ENCODE data around the gene MECP2. TPM values are rescaled to one million over a fixed set of nuclear protein-coding genes. Genes with fewer than 3 reads are reported as not detected.

MECP2 gene
- total and polyA plus RNA-seq, 2 experiments from 2014 or later: 18.1 to 19.4 TPM

GRCh38 chrX:153974003-153974725 lies 123.4 kb downstream of the MECP2 start:
- WGBS (ENCODE audit: low lambda C conversion rate, missing lambda C conversion rate): 81% methylated on average over 14 of the region's 14 CpGs
- peak overlapping the region; percentile 100 for H3K27ac ChIP-seq
- TF ChIP-seq EZH2phosphoT487 (IDR thresholded peaks at IDR 0.05; ENCODE audit: low read depth, severe bottlenecking, unreplicated experiment) (no peak), EZH2 (IDR thresholded peaks at IDR 0.05; ENCODE audit: borderline replicate concordance) (no peak)
- TF ChIP-seq, protein P1, sequence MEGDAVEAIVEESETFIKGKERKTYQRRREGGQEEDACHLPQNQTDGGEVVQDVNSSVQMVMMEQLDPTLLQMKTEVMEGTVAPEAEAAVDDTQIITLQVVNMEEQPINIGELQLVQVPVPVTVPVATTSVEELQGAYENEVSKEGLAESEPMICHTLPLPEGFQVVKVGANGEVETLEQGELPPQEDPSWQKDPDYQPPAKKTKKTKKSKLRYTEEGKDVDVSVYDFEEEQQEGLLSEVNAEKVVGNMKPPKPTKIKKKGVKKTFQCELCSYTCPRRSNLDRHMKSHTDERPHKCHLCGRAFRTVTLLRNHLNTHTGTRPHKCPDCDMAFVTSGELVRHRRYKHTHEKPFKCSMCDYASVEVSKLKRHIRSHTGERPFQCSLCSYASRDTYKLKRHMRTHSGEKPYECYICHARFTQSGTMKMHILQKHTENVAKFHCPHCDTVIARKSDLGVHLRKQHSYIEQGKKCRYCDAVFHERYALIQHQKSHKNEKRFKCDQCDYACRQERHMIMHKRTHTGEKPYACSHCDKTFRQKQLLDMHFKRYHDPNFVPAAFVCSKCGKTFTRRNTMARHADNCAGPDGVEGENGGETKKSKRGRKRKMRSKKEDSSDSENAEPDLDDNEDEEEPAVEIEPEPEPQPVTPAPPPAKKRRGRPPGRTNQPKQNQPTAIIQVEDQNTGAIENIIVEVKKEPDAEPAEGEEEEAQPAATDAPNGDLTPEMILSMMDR (IDR thresholded peaks at IDR 0.05; ENCODE audit: poor library complexity): no peak

DNA sequence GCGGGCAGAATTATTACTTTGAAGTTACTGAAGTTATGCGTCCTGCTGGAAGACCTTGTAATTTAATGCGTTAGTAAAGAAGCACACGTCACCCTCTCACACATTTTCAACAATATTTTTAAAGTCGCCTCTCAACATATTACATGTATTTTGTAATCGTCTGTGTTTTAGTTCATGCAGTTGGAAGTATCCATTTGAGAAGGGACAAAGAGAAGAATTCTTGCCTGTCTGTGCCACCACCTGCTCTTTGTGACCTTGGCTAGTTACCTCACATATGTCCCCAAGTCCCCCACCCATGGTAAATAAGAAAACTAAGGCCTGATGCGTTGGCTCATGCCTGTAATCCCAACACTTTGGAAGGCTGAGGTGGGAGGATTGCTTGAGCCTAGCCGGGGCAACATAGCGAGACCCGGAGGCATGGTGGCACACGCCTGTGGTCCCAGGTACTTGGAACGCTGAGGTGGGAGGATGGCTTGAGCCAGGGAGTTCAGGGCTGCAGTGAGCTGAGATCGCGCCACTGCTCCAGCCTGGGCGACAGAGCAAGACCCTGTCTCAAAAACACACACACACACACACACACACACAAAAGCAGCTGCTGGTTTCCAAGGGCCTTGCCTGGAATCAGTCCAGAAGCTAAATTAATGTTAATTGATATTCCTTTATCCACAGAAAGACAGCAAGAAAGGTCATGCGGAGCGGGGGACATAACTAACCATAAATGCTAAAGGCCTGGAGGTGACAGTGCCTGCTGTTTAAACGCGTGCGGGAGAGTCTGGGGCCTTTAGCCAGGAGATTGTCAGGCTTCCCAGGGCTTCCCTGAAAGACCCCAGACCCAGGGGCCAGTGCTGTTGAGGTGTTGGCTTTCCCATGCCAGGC lies 124.2 kb downstream of the MECP2 start:
- Histone ChIP-seq H3K27ac (peak overlapping the region; percentile 100), H3K4me3 (peak overlapping the region; percentile 47), H3K4me1 (ENCODE audit: insufficient read depth) (peaks cover 21% of the 10 kb centered on the region), H3K9me2 (replicated peaks; ENCODE audit: insufficient read depth) (no peaks in the 10 kb centered on the region), H3K36me3 (replicated peaks; ENCODE audit: insufficient read depth, low read depth) (no peaks in the 10 kb centered on the region), H3K79me2 (peaks cover 45% of the 10 kb centered on the region), H2AFZ (no peak overlapping the region), H3K27me3 (no peaks in the 10 kb centered on the region), H3K4me2 (peak overlapping the region; percentile 75), H3K9me3 (ENCODE audit: low read depth) (no peaks in the 10 kb centered on the region), H4K20me1 (ENCODE audit: insufficient read depth, poor library complexity, severe bottlenecking) (peaks cover 18% of the 10 kb centered on the region)
- WGBS (ENCODE audit: low lambda C conversion rate, missing lambda C conversion rate): 67% methylated on average over 20 of the region's 20 CpGs
- no peak for DNase-seq (ENCODE audit: low spot score)
- TF ChIP-seq EZH2 (IDR thresholded peaks at IDR 0.05; ENCODE audit: borderline replicate concordance): no peak
- TF ChIP-seq, protein P1 (IDR thresholded peaks at IDR 0.05; ENCODE audit: poor library complexity): no peak

More at GRCh38 chrX:153974003-153974725, 123.4 kb downstream of the MECP2 start:
- H3K27me3 ChIP-seq: no peaks in the 10 kb centered on the region
- H4K20me1 ChIP-seq (ENCODE audit: insufficient read depth, poor library complexity, severe bottlenecking): peaks cover 10% of the 10 kb centered on the region
- H3K79me2 ChIP-seq: peaks cover 37% of the 10 kb centered on the region
- H3K9me3 ChIP-seq (ENCODE audit: low read depth): no peaks in the 10 kb centered on the region
- DNase-seq (ENCODE audit: low spot score): no peak
- no peaks in the 10 kb centered on the region for H3K36me3 ChIP-seq (replicated peaks; ENCODE audit: insufficient read depth, low read depth)
- no peak overlapping the region for H2AFZ ChIP-seq
- peak overlapping the region; percentile 75 for H3K4me2 ChIP-seq
- peaks cover 13% of the 10 kb centered on the region for H3K4me1 ChIP-seq (ENCODE audit: insufficient read depth)
- H3K4me3 ChIP-seq: no peak overlapping the region
- no peaks in the 10 kb centered on the region for H3K9me2 ChIP-seq (replicated peaks; ENCODE audit: insufficient read depth)

- Histone ChIP-seq H3K27ac (peak within 1 kb of the TSS; percentile 100), H3K27me3 (no peaks in the 10 kb centered on the region), H3K79me2 (peaks cover 53% of the 10 kb centered on the region), H4K20me1 (ENCODE audit: insufficient read depth, poor library complexity, severe bottlenecking) (peaks cover 26% of the 10 kb centered on the region), H3K4me1 (ENCODE audit: insufficient read depth) (peaks cover 27% of the 10 kb centered on the region), H2AFZ (peak within 1 kb of the TSS; percentile 75), H3K4me2 (peak within 1 kb of the TSS; percentile 86), H3K9me3 (ENCODE audit: low read depth) (no peaks in the 10 kb centered on the region), H3K4me3 (peak within 1 kb of the TSS; percentile 85), H3K9me2 (replicated peaks; ENCODE audit: insufficient read depth) (no peaks in the 10 kb centered on the region), H3K36me3 (replicated peaks; ENCODE audit: insufficient read depth, low read depth) (no peaks in the 10 kb centered on the region)
- 52% methylated on average over 48 of the region's 103 CpGs for WGBS (ENCODE audit: low lambda C conversion rate, missing lambda C conversion rate)
- DNase-seq (ENCODE audit: low spot score): peak; percentile 93
- TF ChIP-seq EZH2phosphoT487 (IDR thresholded peaks at IDR 0.05; ENCODE audit: low read depth, severe bottlenecking, unreplicated experiment): no peak
These were observed 125.0 kb downstream of the MECP2 start, which contains the start of gene TMEM187 for GRCh38 chrX:153972368-153973126. Gene TMEM187 (plus strand): TSS chrX:153972754. CDS start chrX:153982063, 9,309 bp downstream.

MicroRNA genes within 50 kb of the gene (microRNA counts, 767-probe panel; counts per million panel counts)
- not detected for microRNA hsa-miR-718

Small RNA genes within 50 kb of the gene (microRNA-seq; reads per million reads assigned to microRNA genes)
- gene MIR3202-1: not detected
- not detected for gene MIR3202-2
- not detected for gene MIR718

Small RNA genes within 50 kb of the gene (small RNA-seq; reads per million reads assigned to genes)
- not detected for gene MIR3202-1

Other genes starting within 250 kb of the MECP2 start
- gene L1CAM, start 211.5 kb downstream of the MECP2 start, total RNA-seq: 0.12 and 0.33 TPM in 2 replicates
- 0.40 and 0.69 TPM in 2 replicates for gene L1CAM, start 211.5 kb downstream of the MECP2 start, polyA plus RNA-seq
- gene AVPR2, start 193.0 kb downstream of the MECP2 start, total RNA-seq: 1.2 TPM in 1 of 2 replicates, not detected in the other
- gene AVPR2, start 193.0 kb downstream of the MECP2 start, polyA plus RNA-seq: not detected in 2 replicates
- 3.3 and 6.4 TPM in 2 replicates for gene ARHGAP4, start 171.5 kb downstream of the MECP2 start, total RNA-seq
- gene ARHGAP4, start 171.5 kb downstream of the MECP2 start, polyA plus RNA-seq: 6.2 and 10.3 TPM in 2 replicates
- gene NAA10, start 162.7 kb downstream of the MECP2 start, total RNA-seq: 74.0 and 83.5 TPM in 2 replicates
- 118 and 134 TPM in 2 replicates for gene NAA10, start 162.7 kb downstream of the MECP2 start, polyA plus RNA-seq
- gene RENBP, start 153.1 kb downstream of the MECP2 start, total RNA-seq: 22.2 and 22.8 TPM in 2 replicates
- gene RENBP, start 153.1 kb downstream of the MECP2 start, polyA plus RNA-seq: 5.8 and 13.2 TPM in 2 replicates
- gene HCFC1, start 125.9 kb downstream of the MECP2 start, total RNA-seq: 11.6 and 25.0 TPM in 2 replicates
- gene HCFC1, start 125.9 kb downstream of the MECP2 start, polyA plus RNA-seq: 16.7 and 18.9 TPM in 2 replicates
- gene TMEM187, start 125.0 kb downstream of the MECP2 start, total RNA-seq: 7.4 and 8.7 TPM in 2 replicates
- gene TMEM187, start 125.0 kb downstream of the MECP2 start, polyA plus RNA-seq: 8.0 and 12.1 TPM in 2 replicates
- gene IRAK1, start 77.8 kb downstream of the MECP2 start, total RNA-seq: 44.1 TPM in 2 replicates
- gene IRAK1, start 77.8 kb downstream of the MECP2 start, polyA plus RNA-seq: 99.4 and 112 TPM in 2 replicates
- not detected in 2 replicates for gene OPN1LW, start 46.5 kb upstream of the MECP2 start, total RNA-seq
- not detected in 2 replicates for gene OPN1LW, start 46.5 kb upstream of the MECP2 start, polyA plus RNA-seq
- gene OPN1MW, start 84.9 kb upstream of the MECP2 start, total RNA-seq: not detected in 2 replicates
- gene OPN1MW, start 84.9 kb upstream of the MECP2 start, polyA plus RNA-seq: not detected in 2 replicates
- not detected in 2 replicates for gene OPN1MW2, start 122.0 kb upstream of the MECP2 start, total RNA-seq
- not detected in 2 replicates for gene OPN1MW2, start 122.0 kb upstream of the MECP2 start, polyA plus RNA-seq
- gene OPN1MW3, start 159.9 kb upstream of the MECP2 start, total RNA-seq: not detected in 2 replicates
- gene OPN1MW3, start 159.9 kb upstream of the MECP2 start, polyA plus RNA-seq: not detected in 2 replicates
- gene TEX28, start 197.4 kb upstream of the MECP2 start, total RNA-seq: not detected in 2 replicates
- not detected in 2 replicates for gene TEX28, start 197.4 kb upstream of the MECP2 start, polyA plus RNA-seq
- not detected in 2 replicates for gene TKTL1, start 198.1 kb upstream of the MECP2 start, total RNA-seq
- 0.52 and 1.1 TPM in 2 replicates for gene TKTL1, start 198.1 kb upstream of the MECP2 start, polyA plus RNA-seq

All from hepatocyte (in vitro differentiated cells).